NCI-H187 (cell line): Measurements from ENCODE around the gene MRPS18A.
"Not testable (repeated sequence)": the region's sequence is repeated elsewhere in the genome, so short reads cannot be mapped to it uniquely, and the experiment has no call there.

Experiments
- DNase-seq, 2 experiments: peaks; one replicate each; lab custom pipeline; 2025; lab: John Stamatoyannopoulos, UW

Gene MRPS18A

DNA sequence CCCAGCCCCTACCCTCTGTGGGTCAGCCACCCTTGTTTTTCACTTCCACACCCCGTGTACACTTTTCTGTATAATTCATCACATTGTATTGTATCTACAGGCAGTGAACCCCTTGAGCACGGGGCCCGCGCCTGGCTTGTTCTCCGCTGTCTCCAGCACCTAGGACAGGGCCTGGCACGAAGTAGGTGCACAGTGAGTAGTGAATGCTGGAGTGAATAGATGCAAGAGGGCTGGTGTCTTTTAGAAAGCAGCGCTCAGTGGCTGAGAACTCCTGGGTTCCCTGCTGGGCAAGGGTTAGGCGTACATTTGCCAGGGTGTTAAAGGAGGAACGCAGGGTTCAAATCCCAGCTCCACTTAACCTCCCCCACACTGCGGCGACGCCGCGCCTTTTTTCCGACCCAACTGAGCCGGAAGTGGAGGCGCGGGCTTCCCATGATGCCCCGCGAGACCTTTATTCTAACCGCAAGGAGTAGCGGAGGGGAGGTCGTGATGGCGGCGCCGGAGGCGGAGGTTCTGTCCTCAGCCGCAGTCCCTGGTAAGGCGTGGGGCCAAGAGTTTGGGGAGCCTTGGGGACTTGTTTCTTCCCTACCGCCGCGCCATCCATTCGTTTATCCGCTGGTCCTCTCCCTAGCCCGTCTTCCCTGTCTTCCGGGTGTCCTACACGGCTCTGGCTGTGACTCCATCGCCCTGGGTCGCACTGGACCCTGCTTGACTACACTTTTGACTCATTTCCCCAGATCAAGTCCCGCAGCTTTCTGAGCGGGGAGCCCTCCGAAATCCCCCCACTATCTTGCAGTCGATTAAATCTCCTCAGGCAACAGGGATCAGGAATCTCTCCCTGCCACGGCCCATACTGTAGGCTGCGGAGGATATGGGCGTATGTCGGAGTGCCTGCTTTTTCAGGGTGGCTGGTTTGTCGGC lies 51.9 kb downstream of the MRPS18A start, which contains the start of gene MAD2L1BP:
Gene MAD2L1BP, plus strand, starts transcription at position 454 of the 921 bp plus-strand sequence. Its CDS starts 36 bp downstream, at position 490.
- DNase-seq: peak; percentile 61 to 72

DNA sequence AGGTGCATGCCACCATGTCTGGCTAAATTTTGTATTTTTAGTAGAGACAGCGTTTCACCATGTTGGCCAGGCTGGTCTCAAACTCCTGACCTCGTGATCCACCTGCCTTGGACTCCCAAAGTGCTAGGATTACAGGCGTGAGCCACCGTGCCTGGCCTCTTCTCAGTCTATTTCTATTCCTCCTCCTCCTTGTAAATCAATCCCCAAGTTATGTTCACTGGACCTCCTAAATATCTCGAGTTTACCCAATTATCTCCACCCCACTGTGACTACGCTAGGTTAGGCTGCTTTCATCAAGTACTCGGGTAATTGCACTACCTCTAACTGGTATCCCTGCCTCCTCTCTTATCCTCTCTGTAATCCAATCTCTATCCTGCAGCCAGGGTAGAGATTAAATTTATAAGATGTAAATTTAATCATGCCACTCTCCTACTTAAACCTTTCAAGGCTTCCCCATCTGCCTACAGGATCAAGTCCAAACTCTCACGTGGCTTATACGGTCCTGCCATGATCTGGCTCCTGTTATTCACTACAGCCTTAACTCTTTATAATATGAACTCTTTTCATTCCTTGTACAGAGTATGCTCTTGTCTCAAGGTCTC lies 52.8 kb downstream of the MRPS18A start:
- no peak for DNase-seq

DNA sequence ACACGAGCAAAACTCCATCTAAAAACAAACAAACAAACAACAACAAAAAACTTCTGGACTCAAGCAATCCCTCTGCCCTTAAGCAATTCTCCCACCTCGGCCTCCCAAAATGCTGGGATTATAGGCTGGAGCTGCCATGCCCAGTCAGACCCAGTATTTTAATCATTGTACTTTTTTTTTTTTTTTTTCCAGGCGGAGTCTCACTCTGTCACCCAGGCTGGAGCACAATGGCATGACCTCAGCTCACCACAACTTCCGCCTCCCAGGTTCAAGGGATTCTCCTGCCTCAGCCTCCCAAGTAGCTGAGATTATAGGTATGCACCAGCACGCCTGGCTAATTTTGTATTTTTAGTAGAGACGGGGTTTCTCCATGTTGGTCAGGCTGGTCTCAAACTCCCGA lies 54.6 kb downstream of the MRPS18A start:
- not testable (repeated sequence) for DNase-seq

DNA sequence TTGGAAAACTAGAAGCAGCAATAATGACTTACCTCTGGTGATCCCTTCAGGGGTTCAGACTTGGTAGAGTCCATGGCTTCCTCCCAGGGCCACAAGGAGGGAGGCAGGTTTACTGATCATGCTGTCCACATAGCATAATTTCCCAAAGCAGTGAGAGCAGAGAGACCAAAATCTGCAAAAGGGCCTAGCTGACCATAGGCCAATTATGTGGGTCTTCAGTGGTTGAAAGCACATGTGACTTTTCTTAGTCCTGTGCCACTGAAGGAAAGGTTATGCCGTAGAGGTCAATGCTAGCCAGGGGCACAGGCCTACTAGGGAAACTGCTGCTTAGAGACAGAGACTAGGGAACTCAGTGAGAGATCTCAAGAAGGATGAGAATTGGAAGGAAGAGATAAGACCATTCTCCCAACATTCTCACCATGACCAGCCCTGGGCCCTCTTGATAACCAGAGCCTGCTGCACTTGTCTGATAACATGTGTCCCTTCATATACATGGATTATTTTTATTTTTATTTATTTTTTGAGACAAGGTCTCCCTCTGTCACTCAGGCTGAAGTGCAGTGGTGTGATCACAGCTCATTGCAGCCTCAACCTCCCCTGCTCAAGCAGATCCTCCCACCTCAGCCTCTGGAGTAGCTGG lies 56.5 kb downstream of the MRPS18A start:
- no peak for DNase-seq

DNA sequence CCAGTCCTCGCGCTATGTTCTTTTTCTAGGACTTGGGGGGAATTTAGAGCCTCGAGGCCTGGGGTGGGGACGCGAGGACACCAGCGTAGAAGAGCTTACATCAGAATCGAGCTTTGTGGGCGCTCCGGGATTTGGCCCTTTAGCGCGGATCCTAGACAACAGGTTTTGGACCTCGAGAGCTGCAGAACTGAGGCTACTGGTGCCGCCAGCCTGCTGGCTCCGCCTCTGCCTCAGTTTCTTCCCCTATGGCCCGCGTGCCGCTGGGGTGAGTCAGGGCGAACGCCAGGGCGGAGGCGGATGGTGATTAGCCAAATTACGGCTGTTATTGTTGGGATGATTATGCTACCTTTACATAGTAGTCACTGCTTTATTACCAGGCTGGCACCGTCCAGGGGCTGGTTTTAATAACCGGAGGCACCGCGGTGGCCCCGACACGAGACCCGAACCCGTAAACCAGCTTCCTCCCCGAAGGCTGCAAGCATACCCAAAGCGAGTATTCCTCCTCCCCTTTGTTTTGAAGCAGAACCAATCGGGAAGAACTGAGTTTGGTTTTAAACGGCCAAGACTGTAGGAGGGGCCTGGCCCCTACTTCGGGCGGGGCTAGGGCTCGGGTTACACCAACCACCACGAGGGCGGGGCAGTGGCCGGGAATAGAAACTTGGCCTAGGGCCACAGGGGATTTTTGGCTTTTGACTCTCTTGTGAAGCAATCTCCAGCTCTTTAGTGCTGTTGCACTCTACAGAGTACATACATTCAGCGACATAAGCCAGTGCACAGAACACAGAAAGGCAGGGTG lies 57.9 kb downstream of the MRPS18A start:
- DNase-seq: peak; percentile 91 to 93

DNA sequence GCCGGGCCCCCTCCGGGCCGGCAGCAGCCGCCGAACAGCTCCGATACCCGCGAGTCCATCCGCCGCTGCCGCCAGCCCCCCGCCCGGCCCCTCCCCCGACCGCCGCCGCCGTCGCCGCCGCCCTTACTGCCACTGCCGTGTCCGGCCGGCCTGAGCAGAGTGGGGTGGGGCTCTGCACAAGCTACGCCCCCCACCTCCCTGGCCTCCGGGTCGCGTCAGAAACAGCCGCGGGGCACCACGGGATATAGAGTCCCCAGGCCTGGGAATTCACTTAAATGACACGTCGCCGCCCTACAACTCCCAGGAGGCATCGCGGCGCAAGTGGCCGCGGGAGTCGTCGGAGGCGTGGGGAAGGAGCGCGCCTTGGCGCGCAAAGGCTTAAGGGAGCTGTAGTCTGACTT lies 58.5 kb downstream of the MRPS18A start, which contains the start of gene GTPBP2:
Gene GTPBP2, minus strand, starts transcription at position 161 of the 401 bp plus-strand sequence. Its CDS starts 102 bp downstream, at position 59.
- peak; percentile 85 to 97 for DNase-seq

DNA sequence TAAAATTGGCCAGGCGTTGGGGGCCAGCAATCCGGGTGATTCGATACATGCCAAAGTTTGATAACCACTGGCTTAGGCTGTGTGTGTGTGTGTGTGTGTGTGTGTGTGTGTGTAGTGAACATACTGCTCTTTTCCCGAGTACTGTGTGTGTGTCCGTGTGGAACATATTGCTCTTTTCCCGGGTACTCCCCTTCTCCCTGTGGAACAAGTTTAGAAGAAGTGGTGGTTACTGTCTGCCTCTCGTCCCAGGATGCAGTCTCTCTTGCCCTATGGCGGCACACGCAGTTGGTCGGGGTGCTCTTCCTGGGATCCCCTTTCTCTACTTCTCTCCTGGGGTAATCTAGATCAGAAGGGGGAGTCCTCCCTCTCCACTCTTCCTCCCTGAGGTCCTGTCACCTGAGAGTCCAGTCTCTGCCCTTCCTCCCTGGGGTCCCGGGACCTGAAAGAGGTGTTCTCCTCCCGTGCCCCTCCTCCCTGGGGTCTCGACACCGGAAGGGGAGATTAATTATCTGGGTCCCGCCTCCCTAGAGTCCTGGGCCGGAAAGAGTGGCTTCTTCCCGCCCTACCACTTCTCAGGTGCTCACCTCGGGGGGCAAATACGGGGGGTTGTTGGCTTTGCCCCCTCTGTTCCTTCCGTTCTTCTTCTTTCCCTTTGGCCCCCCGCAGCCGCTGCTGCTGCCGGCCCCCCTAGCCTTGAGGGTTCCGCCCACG lies 59.0 kb downstream of the MRPS18A start:
- DNase-seq: no peak

DNA sequence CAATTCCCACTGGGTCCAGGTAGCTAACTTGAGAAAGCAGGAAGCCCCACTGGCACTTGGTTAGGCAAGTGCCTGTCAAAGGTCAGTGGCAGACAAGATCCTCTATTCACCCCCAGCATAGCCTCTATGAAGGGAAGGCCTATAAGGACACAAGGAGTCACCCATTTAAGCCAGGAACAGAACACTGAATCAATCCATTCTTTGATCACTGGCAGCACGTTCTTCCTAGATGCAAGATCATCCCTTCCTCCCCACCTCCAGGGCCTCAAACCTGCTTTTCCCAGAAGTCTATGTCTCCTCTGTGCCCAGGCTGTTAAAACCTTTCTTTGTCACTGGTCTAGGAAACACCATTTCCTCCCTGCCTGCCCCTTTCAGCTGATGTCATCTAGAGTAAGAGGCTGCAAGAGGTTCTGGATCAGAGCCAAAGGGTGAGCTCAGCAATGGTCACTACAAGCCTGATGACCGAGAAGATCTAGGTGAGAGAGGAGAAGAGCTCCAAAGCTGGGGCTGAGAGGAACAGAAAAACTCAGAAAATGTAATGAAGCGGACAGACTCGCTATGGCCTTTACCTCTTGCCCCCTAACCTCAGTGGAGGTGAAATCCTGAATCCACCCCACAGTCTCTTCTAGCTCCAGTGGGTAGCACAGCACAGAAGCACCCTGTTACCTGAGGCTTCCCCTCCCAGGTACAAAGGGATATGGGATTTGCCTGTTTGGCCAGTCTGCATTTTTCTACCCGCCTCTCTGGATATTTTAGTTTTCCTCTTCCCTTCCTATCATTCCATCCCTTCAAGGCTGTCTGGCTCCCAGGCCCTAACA lies 60.4 kb downstream of the MRPS18A start:
- no peak for DNase-seq

DNA sequence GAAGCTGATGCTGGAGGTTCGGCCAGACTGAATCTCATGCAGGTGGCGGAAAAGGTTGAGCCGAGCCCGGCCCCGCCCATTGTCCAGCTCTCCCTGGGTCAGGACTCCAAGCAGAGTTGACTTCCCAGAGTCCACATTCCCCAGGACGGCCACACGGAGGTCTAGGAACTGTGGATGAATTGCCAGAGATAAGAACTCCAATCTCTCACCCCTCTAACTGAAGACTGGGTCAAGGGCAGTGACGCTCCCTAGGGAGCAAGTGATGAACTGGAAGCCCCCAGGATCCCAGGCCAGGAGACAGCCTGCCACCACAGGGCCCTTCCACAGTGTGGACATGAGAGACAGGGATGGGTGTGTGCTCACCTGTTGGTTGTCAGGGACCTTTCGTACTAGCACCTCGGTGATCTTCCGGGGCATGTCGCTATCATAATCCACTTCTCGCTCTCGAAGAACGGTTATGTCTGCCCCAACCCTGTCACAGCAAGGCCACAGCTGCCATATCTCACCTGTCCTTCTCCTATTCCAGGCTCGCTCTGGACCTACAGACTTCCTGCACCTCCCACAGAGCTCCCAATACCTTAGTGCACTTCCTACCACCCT lies 62.1 kb downstream of the MRPS18A start:
- DNase-seq: no peak

DNA sequence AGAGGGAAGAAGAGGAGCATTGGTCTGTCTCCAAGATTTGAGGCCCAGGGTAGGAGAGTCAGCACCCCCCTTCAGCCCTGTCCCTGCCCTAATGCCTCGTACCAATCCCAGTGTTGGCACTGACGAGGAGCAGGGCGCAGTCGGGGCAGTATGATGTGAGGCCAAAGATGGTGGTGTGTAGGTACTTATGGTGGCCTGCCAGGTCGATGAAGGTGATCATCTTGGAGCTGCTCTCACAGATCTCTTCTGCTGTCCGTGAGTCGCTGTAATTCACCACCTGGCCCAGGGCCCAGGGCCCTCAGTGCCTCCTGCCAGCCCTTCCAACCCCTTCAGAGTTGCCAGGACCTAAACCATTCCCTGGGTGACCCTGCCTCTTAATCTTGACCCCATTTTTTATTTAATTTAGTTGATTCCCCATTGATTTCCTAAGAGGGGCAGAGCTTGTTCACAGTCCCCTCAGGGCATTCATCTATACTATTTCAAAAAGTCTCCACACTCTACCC lies 62.8 kb downstream of the MRPS18A start:
- DNase-seq: no peak

DNA sequence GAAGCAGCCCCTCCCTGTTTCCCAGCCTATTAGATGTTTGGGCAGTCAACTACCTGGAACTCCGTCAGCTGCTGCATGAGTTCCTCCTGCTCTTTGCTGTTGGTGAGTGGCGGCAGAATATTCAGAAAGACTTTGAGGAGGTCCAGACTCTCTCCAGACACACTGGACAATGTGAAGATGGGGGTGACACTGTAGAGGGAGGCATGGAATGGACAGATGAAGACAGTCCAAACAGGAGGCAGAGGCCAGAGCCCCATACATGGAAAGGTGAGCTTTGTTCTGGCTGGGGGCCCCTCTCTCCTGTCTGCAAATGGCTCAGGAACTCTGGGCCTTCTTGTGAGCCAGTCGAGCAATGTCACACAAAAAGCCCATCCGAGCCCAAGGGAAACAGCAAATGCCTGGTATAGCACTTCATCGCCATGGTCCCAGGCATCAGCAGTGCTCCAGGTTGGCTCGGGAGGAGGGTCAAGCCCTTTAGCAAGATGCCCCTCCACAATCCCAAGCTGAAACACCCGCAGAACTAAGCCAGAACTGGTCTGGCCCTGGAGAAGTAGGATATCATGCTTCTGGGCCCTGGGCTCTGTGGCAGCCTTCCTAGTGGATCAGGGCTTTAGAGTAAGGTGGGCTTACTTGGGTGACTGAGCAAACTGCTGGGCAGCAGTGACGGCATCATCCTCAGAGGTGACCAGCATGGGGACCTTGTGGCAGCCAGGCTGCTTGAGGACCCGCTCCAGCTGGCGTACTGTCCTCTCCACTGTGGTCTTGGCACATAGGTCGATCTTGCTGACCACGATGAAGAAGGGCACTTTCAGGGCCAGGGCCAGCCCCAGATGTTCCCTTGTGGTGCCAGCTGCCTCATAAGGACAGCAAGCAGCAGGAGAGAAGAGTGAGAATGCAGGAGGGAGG lies 63.5 kb downstream of the MRPS18A start:
- no peak for DNase-seq

DNA sequence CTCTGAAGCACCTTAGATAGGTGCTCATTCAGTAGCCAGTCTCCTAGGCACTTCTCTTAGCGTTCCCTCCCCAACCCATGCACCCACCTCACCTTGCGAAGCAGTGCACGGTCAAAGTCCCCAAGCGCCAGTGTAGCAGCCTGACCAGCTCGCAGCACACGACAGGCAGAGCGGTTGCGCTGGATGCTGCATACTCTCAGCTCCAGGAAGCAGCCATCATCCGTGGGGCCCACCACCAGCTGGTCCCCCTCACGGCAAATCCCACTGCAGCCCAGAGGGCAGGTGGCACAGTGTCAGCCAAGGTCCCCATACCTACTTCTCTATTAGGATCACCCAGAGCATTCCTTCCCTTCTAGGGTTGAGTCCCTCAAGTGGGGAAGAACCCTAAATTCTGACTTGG lies 65.0 kb downstream of the MRPS18A start:
- DNase-seq: no peak

DNA sequence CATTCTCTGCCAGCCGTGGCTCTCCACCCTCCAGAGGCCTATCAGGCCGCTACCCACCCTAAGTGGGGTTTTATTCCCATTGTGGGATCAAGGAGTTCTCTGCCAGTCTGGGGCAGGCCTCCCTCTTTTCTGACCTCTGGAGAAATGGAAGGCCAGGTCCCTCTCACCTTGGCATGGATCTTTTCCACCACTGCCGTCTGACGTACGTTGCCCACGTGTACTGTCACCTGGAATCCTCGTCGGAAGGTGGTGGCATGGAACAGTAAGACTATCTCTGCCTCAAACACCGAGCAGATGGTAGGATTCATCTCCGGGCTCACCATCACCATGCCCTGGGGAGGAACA lies 65.8 kb downstream of the MRPS18A start:
- DNase-seq: no peak
